ENCODE results near the gene HHIP. TPM values are rescaled to one million over a fixed set of nuclear protein-coding genes. Genes with fewer than 3 reads are reported as not detected.
A peak's percentile ranks its signal among the peaks of the same experiment; 100 is the strongest.

The HHIP gene
- total RNA-seq, 4 donors from 2014 or later: 0.60 to 5.3 (median 2.6) TPM

DNA sequence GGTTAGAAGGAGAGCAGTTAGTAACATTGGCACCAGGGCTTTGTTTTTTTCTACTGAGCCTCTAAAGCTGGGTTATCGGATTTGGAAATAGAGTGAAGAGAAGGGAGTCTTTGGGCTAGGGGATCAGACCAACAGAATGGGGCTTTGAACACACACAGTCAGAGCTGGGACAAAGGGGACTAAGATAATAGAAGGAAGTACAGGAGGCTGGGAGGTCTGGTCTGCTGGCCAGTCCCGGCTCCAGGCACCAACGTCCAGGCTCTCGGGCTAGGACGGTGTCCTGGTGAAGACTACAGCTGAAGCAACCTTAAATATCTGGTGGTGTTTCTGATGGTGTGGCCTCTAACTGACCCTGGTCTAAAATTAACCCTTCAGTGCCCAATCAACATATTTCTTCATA is 57.5 kb downstream of the HHIP start:
- no peaks in the 10 kb centered on the region for H3K27me3 ChIP-seq
- no peaks in the 10 kb centered on the region for H3K36me3 ChIP-seq
- TF ChIP-seq, protein P1, sequence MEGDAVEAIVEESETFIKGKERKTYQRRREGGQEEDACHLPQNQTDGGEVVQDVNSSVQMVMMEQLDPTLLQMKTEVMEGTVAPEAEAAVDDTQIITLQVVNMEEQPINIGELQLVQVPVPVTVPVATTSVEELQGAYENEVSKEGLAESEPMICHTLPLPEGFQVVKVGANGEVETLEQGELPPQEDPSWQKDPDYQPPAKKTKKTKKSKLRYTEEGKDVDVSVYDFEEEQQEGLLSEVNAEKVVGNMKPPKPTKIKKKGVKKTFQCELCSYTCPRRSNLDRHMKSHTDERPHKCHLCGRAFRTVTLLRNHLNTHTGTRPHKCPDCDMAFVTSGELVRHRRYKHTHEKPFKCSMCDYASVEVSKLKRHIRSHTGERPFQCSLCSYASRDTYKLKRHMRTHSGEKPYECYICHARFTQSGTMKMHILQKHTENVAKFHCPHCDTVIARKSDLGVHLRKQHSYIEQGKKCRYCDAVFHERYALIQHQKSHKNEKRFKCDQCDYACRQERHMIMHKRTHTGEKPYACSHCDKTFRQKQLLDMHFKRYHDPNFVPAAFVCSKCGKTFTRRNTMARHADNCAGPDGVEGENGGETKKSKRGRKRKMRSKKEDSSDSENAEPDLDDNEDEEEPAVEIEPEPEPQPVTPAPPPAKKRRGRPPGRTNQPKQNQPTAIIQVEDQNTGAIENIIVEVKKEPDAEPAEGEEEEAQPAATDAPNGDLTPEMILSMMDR (IDR thresholded peaks at IDR 0.05): no peak
- TF ChIP-seq EP300 (IDR thresholded peaks at IDR 0.05): no peak
- no peak overlapping the region for H3K4me3 ChIP-seq
- H3K4me1 ChIP-seq: no peaks in the 10 kb centered on the region
- WGBS, 2 donors: 74 to 84% methylated on average over 5 of the region's 5 CpGs
- no peak overlapping the region for H3K27ac ChIP-seq
- H3K9me3 ChIP-seq: no peaks in the 10 kb centered on the region
- DNase-seq (ENCODE audit: low spot score in 2 of 2): no peak

DNA sequence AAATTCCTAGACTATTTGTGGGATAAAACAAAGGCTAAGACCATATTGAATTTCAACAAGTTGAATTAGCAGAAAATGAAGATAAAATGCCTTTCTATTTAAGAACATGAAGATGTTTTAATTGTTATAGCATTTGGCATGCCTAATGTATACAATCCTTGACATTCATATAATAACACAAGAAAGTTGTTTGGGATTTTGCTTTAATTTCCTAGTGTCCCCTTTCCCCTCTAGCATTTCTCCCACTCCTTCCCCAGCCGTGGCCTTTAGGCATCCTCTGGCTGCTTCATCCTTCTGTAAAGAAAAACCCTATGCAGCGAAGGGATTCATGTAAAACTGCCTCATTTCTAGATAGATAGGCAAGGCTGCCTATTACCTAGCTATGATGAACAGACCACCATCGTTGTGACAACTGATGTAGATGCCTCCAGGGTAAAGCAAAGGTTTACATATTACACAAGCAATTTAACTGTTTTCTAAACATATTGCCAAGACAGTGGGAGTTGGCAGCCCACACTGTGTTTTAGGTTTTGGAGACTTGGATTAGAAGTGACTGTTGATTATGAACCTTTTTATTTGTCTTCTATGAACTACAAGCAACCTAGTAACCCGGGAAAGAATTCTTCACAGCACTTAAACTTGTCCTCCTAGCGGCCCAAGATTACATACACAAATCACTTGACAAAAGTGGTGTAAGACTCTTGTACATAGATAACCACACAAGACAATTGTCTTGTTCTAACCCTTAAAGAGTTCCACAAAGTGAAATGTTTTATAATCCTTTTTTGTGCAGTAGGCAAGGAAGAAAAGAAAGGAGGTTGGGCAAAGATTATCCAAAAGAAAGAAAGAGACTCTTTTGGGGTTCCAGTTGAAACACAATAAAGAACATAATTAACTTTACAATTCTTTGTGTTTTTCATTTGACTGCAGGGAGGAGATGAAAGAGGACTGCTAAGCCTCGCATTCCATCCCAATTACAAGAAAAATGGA is 59.9 kb downstream of the HHIP start:
- Histone ChIP-seq H3K9me3 (no peaks in the 10 kb centered on the region), H3K4me1 (peaks cover 0 to 8% (median 4%) of the 10 kb centered on the region in 4 donors), H3K4me3 (no peak overlapping the region), H3K27ac (no peak overlapping the region), H3K36me3 (no peaks in the 10 kb centered on the region), H3K27me3 (no peaks in the 10 kb centered on the region)
- DNase-seq (ENCODE audit: low spot score in 2 of 2): no peak
- TF ChIP-seq, protein P1 (IDR thresholded peaks at IDR 0.05): no peak
- no peak for TF ChIP-seq POLR2A (IDR thresholded peaks at IDR 0.05)
- 34 to 46% methylated on average over 6 of the region's 6 CpGs for WGBS, 2 donors

DNA sequence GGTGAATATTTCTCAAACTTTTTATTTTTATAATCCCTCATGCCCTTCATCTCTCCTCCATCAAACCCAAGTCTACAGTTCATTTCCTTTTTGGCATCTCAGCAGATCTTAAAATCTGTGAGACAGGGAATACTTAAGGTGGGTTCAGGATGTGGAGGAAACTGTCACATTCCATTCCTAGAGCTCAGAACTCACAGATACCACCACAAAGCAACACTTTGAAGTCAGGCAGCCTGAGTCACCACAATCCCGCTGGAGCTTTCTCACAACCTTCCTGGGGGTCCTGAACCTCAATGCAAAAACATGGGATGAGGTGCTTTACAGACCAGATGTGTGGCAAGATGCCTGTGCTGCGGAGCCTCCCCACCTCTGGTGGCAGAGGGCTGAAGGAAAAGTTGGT is 63.2 kb downstream of the HHIP start:
- 77 to 81% methylated on average over 2 of the region's 2 CpGs for WGBS, 2 donors
- Histone ChIP-seq H3K9me3 (no peaks in the 10 kb centered on the region), H3K4me3 (no peak overlapping the region), H3K27ac (no peak overlapping the region), H3K36me3 (no peaks in the 10 kb centered on the region), H3K27me3 (no peaks in the 10 kb centered on the region), H3K4me1 (peaks cover 0 to 8% (median 4%) of the 10 kb centered on the region in 4 donors)
- TF ChIP-seq POLR2A (IDR thresholded peaks at IDR 0.05): no peak
- TF ChIP-seq, protein P1 (IDR thresholded peaks at IDR 0.05): no peak
- no peak for DNase-seq (ENCODE audit: low spot score in 2 of 2)

DNA sequence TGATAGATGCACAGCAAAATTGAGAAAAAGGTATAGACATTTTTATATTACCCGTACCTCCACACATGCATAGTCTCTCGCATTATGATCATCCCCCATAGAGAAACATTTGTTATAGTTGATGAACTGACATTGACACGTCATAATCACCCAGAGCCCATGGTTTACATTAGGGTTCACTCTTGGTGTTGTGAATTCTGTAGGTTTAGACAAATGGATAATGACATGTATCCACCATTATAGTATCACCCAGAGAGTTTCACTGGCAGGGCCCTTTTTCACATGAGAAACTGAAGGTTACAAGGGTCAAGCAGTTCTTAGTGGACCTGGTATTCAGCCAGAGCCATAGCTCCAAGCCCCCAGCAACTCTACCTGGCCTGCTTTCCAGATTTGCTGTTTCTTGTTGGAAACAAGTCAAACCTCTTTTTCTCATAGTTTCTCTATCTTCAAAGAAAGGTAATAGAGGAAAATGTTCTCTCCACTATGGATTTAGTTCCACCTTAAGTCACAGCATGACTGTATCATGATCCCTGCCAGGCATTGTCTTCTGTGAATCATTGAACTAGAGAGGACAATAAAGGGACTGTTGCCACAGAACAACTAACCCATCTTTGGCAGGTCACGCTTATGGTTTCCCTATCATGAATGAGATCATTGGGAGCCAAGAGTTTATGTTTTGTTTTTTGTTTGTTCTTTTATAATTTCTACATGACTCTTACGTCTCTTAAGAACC is 64.0 kb downstream of the HHIP start:
- Histone ChIP-seq H3K4me3 (no peak overlapping the region), H3K27me3 (no peaks in the 10 kb centered on the region), H3K36me3 (no peaks in the 10 kb centered on the region), H3K4me1 (peaks cover 0 to 8% (median 4%) of the 10 kb centered on the region in 4 donors), H3K9me3 (no peaks in the 10 kb centered on the region), H3K27ac (peak overlapping the region in 1 of 4 donors; percentile 36)
- WGBS, 2 donors: 67 to 68% methylated on average over 5 of the region's 5 CpGs
- TF ChIP-seq POLR2A (IDR thresholded peaks at IDR 0.05) (no peak), EP300 (IDR thresholded peaks at IDR 0.05) (peak in 1 of 2 donors; percentile 43)
- TF ChIP-seq, protein P1 (IDR thresholded peaks at IDR 0.05): no peak
- peak in 1 of 2 donors; percentile 25 for DNase-seq (ENCODE audit: low spot score in 2 of 2)

DNA sequence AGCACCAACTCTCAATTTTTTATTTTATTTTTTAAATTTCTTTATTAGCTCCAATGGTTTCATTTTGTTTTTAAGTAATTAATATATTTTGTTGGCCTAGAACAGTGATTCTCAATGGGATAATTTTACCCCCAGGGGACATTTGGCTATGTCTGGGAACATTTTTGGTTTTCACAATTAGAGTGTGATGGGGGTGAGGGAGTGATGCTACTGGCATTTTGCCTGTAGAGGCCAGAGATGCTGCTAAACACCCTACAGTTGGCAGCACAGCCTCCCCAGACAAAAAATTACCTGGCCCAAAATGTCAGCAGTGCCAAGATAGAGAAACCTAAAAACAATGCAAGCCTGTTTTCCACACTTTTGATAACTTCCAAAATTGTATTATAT is 64.6 kb downstream of the HHIP start:
- no peaks in the 10 kb centered on the region for H3K9me3 ChIP-seq
- H3K36me3 ChIP-seq: no peaks in the 10 kb centered on the region
- H3K27me3 ChIP-seq: no peaks in the 10 kb centered on the region
- TF ChIP-seq EP300 (IDR thresholded peaks at IDR 0.05) (no peak), POLR2A (IDR thresholded peaks at IDR 0.05) (no peak)
- TF ChIP-seq, protein P1 (IDR thresholded peaks at IDR 0.05): no peak
- no peak overlapping the region for H3K4me3 ChIP-seq
- H3K4me1 ChIP-seq: peaks cover 0 to 8% (median 4%) of the 10 kb centered on the region in 4 donors
- no peak for DNase-seq (ENCODE audit: low spot score in 2 of 2)
- H3K27ac ChIP-seq: peak overlapping the region in 1 of 4 donors; percentile 36
